Measurements from ENCODE around the gene ADCY9.

The ADCY9 gene

DNA sequence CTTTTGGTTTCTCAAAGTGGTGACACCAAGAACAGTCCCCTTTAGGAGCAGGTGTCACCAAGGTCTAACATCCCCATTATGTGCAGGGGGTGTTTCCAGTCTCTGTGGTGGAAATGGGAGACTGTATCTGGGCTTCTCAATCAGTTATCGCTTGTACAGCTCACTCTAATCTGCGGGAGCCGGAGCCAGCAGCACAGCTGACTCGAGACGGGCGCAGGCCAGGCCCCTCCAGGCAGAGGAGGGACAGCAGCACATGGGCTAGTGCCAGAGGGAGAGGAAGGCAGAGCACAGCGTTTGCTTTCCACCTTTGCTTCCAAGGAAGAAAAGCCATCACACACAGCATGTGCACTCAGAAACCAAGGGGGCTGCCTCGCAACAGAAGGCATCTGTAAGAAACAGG lies 144.5 kb downstream of the ADCY9 start:
- Histone ChIP-seq H3K9me3 (ENCODE audit: severe bottlenecking) (no peaks in the 10 kb centered on the region), H3K27me3 (ENCODE audit: insufficient read depth, poor library complexity, severe bottlenecking) (no peaks in the 10 kb centered on the region), H3K36me3 (ENCODE audit: low read depth) (peaks cover 4% of the 10 kb centered on the region; the same call in 1 of the 2 replicates), H3K4me1 (ENCODE audit: insufficient read depth, poor library complexity, severe bottlenecking) (no peaks in the 10 kb centered on the region), H3K4me3 (ENCODE audit: severe bottlenecking) (no peak overlapping the region), H3K27ac (ENCODE audit: poor library complexity, severe bottlenecking) (no peak overlapping the region)
- TF ChIP-seq CTCF (IDR thresholded peaks at IDR 0.05; ENCODE audit: poor library complexity, severe bottlenecking) = no peak
- DNase-seq (ENCODE audit: low spot score) (no peak), ATAC-seq (ENCODE audit: low read depth) (no peak)

DNA sequence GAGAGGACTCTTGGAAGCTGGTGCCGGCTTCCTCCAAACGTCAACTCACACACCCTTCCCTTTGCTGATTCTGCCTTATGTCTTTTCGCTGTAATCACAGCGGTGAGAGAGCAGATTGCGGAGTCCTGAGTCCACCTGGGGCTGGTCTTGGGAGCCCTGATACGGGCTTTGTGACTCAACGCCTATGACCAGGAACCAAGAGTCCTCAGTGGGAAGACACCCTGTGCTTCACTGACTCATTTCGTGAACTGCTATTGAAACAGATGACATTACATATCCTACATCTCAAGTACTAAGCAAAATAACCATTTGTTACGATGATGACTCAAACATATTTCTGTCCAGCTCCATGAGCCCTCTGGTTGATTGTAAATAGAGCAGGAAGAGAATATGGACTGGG lies 145.0 kb downstream of the ADCY9 start:
- H3K27me3 ChIP-seq (ENCODE audit: insufficient read depth, poor library complexity, severe bottlenecking) = no peaks in the 10 kb centered on the region
- no peak for TF ChIP-seq CTCF (IDR thresholded peaks at IDR 0.05; ENCODE audit: poor library complexity, severe bottlenecking)
- no peaks in the 10 kb centered on the region for H3K4me1 ChIP-seq (ENCODE audit: insufficient read depth, poor library complexity, severe bottlenecking)
- no peak overlapping the region for H3K27ac ChIP-seq (ENCODE audit: poor library complexity, severe bottlenecking)
- no peaks in the 10 kb centered on the region for H3K9me3 ChIP-seq (ENCODE audit: severe bottlenecking)
- no peak overlapping the region for H3K4me3 ChIP-seq (ENCODE audit: severe bottlenecking)
- no peak for ATAC-seq (ENCODE audit: low read depth)
- H3K36me3 ChIP-seq (ENCODE audit: low read depth) = peaks cover 4% of the 10 kb centered on the region; the same call in 1 of the 2 replicates
- DNase-seq (ENCODE audit: low spot score) = no peak

- Histone ChIP-seq H3K27ac (ENCODE audit: poor library complexity, severe bottlenecking) (no peak overlapping the region), H3K4me3 (ENCODE audit: severe bottlenecking) (no peak overlapping the region), H3K27me3 (ENCODE audit: insufficient read depth, poor library complexity, severe bottlenecking) (no peaks in the 10 kb centered on the region), H3K4me1 (ENCODE audit: insufficient read depth, poor library complexity, severe bottlenecking) (no peaks in the 10 kb centered on the region), H3K36me3 (ENCODE audit: low read depth) (no peaks in the 10 kb centered on the region), H3K9me3 (ENCODE audit: severe bottlenecking) (no peaks in the 10 kb centered on the region)
- no peak for DNase-seq (ENCODE audit: low spot score)
- no peak for TF ChIP-seq CTCF (IDR thresholded peaks at IDR 0.05; ENCODE audit: poor library complexity, severe bottlenecking)
- no peak for ATAC-seq (ENCODE audit: low read depth)
These were observed 147.7 kb downstream of the ADCY9 start for GRCh38 chr16:3968551-3968950.

DNA sequence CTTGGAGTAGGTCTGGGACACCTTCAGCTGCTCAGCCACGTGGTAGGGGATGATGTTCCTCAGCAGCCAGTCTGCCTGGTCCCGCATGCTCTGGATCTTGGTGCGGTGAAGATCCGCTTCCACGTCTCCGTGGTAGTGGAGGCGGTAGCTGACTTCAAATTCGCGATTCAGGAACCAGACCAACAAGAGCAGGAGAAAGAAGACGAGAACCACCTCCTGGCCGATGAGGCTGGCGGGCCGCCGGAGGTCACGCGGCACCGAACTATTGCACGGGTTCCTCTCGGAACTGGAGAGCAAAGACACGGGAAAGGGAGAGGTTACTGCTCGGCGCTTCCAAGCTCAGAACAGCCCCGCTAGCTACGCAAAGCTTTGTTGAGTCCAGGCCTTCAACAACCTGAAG lies 149.6 kb downstream of the ADCY9 start:
- Histone ChIP-seq H3K4me1 (ENCODE audit: insufficient read depth, poor library complexity, severe bottlenecking) (no peaks in the 10 kb centered on the region), H3K9me3 (ENCODE audit: severe bottlenecking) (no peaks in the 10 kb centered on the region), H3K27me3 (ENCODE audit: insufficient read depth, poor library complexity, severe bottlenecking) (no peaks in the 10 kb centered on the region), H3K4me3 (ENCODE audit: severe bottlenecking) (no peak overlapping the region), H3K27ac (ENCODE audit: poor library complexity, severe bottlenecking) (no peak overlapping the region), H3K36me3 (ENCODE audit: low read depth) (no peaks in the 10 kb centered on the region)
- DNase-seq (ENCODE audit: low spot score) = no peak
- TF ChIP-seq CTCF (IDR thresholded peaks at IDR 0.05; ENCODE audit: poor library complexity, severe bottlenecking) = no peak
- ATAC-seq (ENCODE audit: low read depth) = no peak

GRCh38 chr16:3965781-3966582 lies 150.3 kb downstream of the ADCY9 start:
- no peaks in the 10 kb centered on the region for H3K36me3 ChIP-seq (ENCODE audit: low read depth)
- ATAC-seq (ENCODE audit: low read depth) (no peak), DNase-seq (ENCODE audit: low spot score) (no peak)
- H3K27me3 ChIP-seq (ENCODE audit: insufficient read depth, poor library complexity, severe bottlenecking) = no peaks in the 10 kb centered on the region
- H3K9me3 ChIP-seq (ENCODE audit: severe bottlenecking) = no peaks in the 10 kb centered on the region
- H3K4me3 ChIP-seq (ENCODE audit: severe bottlenecking) = no peak overlapping the region
- no peaks in the 10 kb centered on the region for H3K4me1 ChIP-seq (ENCODE audit: insufficient read depth, poor library complexity, severe bottlenecking)
- H3K27ac ChIP-seq (ENCODE audit: poor library complexity, severe bottlenecking) = no peak overlapping the region
- TF ChIP-seq CTCF (IDR thresholded peaks at IDR 0.05; ENCODE audit: poor library complexity, severe bottlenecking) = no peak
